Nephron progenitor cell (in vitro differentiated cells): ENCODE measurements around the gene CFAP54.

Source experiments
- DNase-seq: peaks from one replicate; pipeline ENCODE4 v3.0.0; 2021
- H3K27ac Mint-ChIP-seq: 2 replicates; pipeline ENCODE4 v1.8.0; 2021; ENCODE audit warnings: mild to moderate bottlenecking, moderate library complexity, mixed read lengths
- H3K27me3 Mint-ChIP-seq: 2 replicates; pipeline ENCODE4 v1.8.0; 2021; ENCODE audit warnings: mild to moderate bottlenecking, low read depth, mixed read lengths; ENCODE audit not compliant: poor library complexity
- H3K36me3 Mint-ChIP-seq: 2 replicates; pipeline ENCODE4 v1.8.0; 2021; ENCODE audit warnings: low read depth, mixed read lengths
- H3K4me1 Mint-ChIP-seq: 2 replicates; pipeline ENCODE4 v1.8.0; 2021; ENCODE audit warnings: mixed read lengths
- H3K4me3 Mint-ChIP-seq: 2 replicates; pipeline ENCODE4 v1.8.0; 2021; ENCODE audit warnings: mild to moderate bottlenecking, moderate library complexity, mixed read lengths
- H3K9me3 Mint-ChIP-seq: 2 replicates; pipeline ENCODE4 v1.8.0; 2021; ENCODE audit warnings: mild to moderate bottlenecking, moderate library complexity, mixed read lengths
- CTCF ChIP-seq: fragments of 200-600 bp; sonication (generic); IDR thresholded peaks from 2 replicates; pipeline ENCODE4 v1.5.0; 2021; ENCODE audit warnings: antibody characterized with exemption

CFAP54 gene

DNA sequence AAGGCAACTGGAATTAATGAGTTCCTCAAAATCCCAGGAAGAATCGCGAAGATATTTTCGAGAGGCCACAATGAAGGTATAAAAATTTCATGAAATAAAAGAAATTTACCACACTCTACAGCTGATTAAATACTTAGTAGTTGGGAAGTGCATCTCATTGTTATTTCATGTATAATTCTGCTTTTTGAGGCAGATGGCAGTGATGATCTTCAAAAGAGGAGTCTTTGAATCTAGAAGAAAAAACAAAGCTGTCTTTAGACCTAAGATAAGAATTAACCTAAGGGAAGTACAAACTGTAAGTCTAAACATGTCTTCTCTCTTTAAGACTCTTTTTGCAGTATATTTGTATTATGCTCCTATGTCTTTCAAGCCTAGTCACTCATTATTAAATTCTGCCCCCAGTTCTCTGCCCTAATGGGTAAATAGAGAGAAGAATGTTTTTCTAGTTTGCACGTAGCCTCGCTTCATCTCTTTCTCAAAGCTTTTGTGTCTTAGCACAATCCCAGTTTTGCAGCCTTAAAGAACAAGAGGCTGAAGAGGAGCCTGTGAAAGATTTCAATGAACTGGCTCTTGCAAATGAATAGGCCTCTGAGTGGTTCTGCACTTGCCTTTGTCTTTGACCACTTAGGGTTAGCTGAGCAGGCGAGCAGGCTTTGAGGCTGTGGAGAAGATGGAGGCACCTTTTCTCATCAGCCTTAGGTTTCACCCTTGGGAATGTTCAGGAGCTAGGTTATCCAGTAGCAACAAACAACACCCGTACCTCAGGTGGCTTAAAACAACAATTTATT is 32.7 kb downstream of the CFAP54 start:
- no peak for TF ChIP-seq CTCF
- peaks cover 9% of the 10 kb centered on the region for H3K27me3 Mint-ChIP-seq
- peaks cover 10% of the 10 kb centered on the region for H3K4me1 Mint-ChIP-seq
- H3K36me3 Mint-ChIP-seq = no peaks in the 10 kb centered on the region
- H3K27ac Mint-ChIP-seq = no peak overlapping the region
- DNase-seq = no peak
- no peaks in the 10 kb centered on the region for H3K9me3 Mint-ChIP-seq
- no peak overlapping the region for H3K4me3 Mint-ChIP-seq

DNA sequence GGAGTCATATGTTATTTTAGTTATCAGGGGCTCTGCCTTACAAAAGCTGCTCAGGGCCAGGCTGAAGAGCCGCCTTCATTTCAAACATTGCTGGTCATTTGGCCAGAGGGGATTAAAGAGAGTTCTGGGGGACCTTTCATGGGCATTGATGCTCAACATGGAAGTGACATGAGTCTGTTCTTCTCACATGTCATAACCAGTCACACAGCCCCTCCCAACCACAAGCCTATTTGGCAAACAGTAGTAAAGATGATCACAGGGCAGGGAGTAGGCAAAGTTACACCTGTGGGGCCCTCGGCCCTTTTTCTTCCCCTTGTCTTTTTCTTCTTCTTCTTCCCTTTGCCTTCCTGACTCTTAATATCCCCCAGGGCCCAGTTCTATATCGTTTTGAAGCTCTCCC is 33.3 kb downstream of the CFAP54 start:
- no peaks in the 10 kb centered on the region for H3K9me3 Mint-ChIP-seq
- H3K4me1 Mint-ChIP-seq = peaks cover 10% of the 10 kb centered on the region
- H3K27me3 Mint-ChIP-seq = peaks cover 7% of the 10 kb centered on the region
- no peaks in the 10 kb centered on the region for H3K36me3 Mint-ChIP-seq
- TF ChIP-seq CTCF = no peak
- H3K4me3 Mint-ChIP-seq = no peak overlapping the region
- DNase-seq = no peak
- peak overlapping the region; percentile 76 for H3K27ac Mint-ChIP-seq

GRCh38 chr12:96526110-96526509 is 36.7 kb downstream of the CFAP54 start:
- no peaks in the 10 kb centered on the region for H3K36me3 Mint-ChIP-seq
- H3K27me3 Mint-ChIP-seq = peaks cover 5% of the 10 kb centered on the region
- H3K9me3 Mint-ChIP-seq = no peaks in the 10 kb centered on the region
- H3K4me3 Mint-ChIP-seq = no peak overlapping the region
- no peak for DNase-seq
- H3K27ac Mint-ChIP-seq = no peak overlapping the region
- no peak for TF ChIP-seq CTCF
- H3K4me1 Mint-ChIP-seq = peaks cover 10% of the 10 kb centered on the region

GRCh38 chr12:96529912-96530311 is 40.5 kb downstream of the CFAP54 start:
- Mint-ChIP-seq H3K4me3 (no peak overlapping the region), H3K27ac (no peak overlapping the region), H3K9me3 (no peaks in the 10 kb centered on the region), H3K27me3 (no peaks in the 10 kb centered on the region), H3K4me1 (no peaks in the 10 kb centered on the region), H3K36me3 (no peaks in the 10 kb centered on the region)
- DNase-seq = no peak
- no peak for TF ChIP-seq CTCF

DNA sequence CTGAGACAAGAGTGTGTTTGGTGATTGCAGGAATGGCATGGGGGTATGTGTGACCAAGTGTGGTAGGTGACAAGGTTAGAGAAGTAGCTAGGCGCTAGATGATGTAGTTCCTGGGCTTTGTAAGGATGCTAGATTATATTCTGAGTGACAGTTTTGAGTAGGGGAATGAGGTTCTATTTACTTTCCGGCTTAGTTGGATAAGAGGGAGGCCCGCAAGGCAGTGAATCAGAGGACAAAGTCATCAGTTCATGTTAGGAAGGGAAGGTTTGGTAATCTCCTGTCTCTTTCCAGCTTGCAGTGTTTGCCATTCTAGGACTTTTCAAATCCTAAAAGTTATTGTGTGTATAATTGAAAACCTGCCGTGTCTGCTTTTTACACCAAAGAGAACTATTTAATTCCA is 45.0 kb downstream of the CFAP54 start:
- no peak overlapping the region for H3K4me3 Mint-ChIP-seq
- no peaks in the 10 kb centered on the region for H3K36me3 Mint-ChIP-seq
- H3K27ac Mint-ChIP-seq = no peak overlapping the region
- no peaks in the 10 kb centered on the region for H3K9me3 Mint-ChIP-seq
- DNase-seq = no peak
- no peaks in the 10 kb centered on the region for H3K4me1 Mint-ChIP-seq
- no peak for TF ChIP-seq CTCF
- H3K27me3 Mint-ChIP-seq = no peaks in the 10 kb centered on the region

DNA sequence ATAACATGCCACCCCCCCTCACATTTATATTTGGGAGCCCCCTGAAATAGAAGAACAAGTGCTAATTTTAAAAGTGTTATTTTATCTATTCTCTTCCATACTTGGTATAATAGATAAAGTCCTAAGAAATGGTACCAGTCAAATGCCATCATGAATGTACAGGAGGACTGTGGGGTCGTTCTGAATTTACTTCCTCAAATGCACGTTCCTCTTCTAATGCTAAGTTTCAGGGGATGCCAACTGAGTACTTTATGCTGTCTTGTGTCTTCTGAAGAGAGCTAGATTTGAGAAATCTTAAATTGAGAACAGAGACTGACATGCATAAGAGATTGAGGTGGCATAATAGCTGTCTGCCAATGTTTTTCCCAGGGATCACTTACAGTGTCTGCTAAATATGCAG is 59.0 kb downstream of the CFAP54 start:
- no peak for TF ChIP-seq CTCF
- Mint-ChIP-seq H3K36me3 (no peaks in the 10 kb centered on the region), H3K27me3 (peaks cover 9% of the 10 kb centered on the region), H3K4me1 (no peaks in the 10 kb centered on the region), H3K27ac (no peak overlapping the region), H3K4me3 (no peak overlapping the region), H3K9me3 (no peaks in the 10 kb centered on the region)
- DNase-seq = no peak
